Activated effector memory CD4-positive, alpha-beta T cell treated with anti-CD3 and anti-CD28 coated beads, Interleukin-2, amount 50 U/mL, for 16 hours (primary cell): Measurements from ENCODE around the gene GIMD1.
"Not testable (repeated sequence)": the region's sequence is repeated elsewhere in the genome, so short reads cannot be mapped to it uniquely, and the experiment has no call there.

Experiments
- DNase-seq: peaks from one replicate; pipeline ENCODE4 v3.0.0-alpha.2; 2020

Gene GIMD1

DNA sequence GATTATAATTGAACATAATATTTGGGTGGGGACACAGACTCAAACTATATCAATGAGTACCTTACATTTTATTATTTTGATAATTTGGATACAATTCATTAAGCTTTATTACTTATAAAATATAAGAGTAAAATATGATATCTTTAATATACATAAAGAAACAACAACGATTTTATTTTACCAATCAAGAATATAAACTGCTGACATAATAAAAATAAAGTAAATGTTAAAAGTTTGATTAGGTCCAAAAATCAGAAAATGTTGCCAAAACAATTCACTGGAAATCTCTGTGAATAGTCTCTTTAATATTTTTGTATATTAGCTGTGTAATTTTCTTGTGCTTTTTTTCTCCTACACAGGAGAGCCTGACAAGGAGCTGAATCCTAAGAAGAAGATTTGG, 21.4 kb downstream of the GIMD1 start:
- DNase-seq = no peak

DNA sequence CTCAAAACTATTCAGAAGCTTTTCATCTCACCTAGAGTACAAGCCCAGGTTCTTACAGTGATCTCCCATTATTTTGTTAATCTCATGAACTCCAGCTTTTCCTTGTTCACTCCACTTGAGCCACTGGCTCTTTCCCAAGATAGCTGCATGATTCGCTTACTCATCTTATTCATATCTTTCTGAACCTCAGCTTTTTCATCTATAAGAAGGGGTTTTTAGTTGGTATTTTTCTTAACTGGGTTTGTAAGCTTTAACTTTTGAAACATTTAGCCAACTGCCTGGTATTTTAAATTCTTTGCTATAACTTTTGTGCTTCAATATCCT, 24.0 kb downstream of the GIMD1 start:
- DNase-seq = no peak

DNA sequence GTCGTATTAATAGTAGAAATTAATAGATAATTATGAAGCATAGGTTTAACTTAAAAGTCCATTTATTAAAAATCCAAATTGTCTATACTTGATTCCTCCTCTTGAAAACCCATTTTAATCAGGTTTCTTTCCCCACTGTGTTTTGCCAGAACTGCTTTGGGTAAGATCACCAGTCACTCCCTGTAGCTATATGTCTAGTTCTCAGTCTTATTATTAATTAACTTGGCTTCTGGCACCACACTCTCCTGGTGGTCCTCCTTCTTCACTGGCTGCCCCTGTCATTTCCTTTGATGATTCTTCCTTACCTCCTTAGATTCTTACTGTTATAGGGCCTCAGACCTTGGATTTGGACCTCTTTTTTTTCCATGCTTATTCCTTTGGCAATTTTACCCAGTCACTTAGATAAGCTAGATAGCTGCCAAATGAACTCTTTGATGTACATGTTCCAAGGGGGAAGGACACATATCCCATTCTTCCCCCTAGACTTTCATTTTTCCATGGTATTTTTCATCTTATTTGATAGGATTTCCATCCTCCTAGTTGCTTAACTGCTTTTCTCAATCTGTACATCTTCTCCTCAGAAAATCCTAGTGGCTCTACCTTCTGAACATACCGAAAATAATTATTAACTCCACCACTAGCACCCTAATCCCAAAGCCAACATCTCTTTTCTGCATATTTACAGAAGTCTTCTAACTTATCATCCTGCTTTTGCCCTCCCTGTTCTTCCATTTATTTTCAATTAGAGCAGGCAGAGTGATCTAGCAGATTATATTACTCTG, 24.5 kb downstream of the GIMD1 start:
- no peak for DNase-seq

DNA sequence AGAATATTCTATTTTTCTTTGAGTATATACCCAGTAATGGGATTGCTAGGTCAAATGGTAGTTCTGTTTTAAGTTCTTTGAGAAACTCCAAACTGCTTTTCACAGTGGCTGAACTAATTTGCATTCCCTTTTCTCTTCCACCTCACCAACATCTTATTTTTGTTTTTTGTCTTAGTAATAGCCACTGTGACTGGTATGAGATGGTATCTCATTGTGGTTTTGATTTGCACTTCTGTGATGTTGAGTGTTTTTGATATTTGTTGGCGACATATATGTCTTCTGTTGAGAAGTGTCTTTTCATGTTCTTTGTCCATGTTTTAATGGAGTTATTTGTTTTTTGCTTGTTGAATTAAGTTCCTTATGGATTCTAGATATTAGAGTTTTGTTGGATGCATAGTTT, 27.8 kb downstream of the GIMD1 start:
- no peak for DNase-seq

DNA sequence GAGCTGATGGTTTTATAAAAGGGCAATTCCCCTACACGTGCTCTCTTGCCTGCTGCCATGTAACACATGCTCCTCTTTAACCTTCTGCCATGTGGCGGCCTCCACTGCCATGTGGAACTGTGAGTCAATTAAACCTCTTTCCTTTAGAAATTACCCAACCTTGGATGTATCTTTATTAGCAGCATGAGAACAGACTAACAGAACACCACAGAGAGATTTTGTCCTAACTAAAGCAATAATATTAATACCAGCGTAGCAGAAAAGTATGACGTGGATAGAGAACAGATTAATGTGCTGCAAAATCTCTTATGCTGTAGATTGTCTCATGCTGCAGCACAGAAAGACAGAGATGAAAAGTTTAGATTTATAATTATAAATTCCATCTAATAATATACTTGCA, 29.1 kb downstream of the GIMD1 start:
- no peak for DNase-seq

DNA sequence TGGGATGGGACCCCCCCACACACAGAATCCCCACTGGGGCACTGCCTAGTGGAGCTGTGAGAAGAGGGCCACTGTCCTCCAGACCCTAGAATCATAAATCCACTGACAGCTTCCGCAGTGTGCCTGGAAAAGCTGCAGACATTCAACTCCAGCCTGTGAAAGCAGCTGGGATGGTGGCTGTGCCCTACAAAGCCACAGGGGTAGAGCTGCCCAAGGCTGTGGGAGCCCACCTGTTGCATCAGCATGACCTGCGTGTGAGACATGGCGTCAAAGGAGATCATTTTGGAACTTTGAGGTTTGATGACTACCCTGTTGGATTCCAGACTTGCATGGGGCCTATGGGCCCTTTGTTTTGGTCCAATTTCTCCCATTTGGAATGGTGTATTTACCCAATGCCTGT, 29.9 kb downstream of the GIMD1 start:
- no peak for DNase-seq

DNA sequence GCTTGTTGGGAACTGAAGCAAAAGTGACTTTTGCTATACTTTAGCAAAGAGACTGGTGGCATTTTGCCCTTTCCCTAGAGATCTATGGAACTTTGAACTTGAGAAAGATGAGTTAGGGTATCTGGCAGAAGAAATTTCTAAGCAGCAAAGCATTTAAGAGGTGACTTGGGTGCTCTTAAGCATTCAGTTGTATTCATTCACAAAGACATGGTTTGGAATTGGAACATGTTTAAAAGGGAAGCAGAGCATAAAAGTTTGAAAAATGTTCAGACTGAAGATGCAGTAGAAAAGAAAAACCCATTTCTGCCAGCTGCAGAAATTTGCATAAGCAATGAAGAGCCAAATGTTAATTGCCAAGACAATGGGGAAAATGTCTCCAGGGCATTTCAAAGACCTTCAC, 30.7 kb downstream of the GIMD1 start:
- DNase-seq = no peak

DNA sequence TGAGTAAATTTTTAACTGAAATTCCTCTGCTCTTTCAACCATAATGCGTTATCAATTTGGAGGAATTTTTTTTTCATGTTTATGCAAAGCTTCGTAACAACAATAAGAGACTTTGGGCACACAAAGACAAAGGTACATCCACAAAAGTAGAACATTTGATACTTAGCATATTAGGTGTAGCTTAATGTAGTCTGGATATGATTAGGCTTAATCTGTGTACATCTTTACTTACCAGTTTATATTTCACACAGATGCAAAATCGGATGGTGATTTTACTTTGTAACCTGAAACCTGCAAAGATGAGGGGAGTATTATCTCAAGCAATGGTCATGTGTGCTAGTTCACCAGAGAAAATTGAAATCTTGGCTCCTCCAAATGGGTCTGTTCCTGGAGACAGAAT, 32.0 kb downstream of the GIMD1 start:
- DNase-seq = no peak

DNA sequence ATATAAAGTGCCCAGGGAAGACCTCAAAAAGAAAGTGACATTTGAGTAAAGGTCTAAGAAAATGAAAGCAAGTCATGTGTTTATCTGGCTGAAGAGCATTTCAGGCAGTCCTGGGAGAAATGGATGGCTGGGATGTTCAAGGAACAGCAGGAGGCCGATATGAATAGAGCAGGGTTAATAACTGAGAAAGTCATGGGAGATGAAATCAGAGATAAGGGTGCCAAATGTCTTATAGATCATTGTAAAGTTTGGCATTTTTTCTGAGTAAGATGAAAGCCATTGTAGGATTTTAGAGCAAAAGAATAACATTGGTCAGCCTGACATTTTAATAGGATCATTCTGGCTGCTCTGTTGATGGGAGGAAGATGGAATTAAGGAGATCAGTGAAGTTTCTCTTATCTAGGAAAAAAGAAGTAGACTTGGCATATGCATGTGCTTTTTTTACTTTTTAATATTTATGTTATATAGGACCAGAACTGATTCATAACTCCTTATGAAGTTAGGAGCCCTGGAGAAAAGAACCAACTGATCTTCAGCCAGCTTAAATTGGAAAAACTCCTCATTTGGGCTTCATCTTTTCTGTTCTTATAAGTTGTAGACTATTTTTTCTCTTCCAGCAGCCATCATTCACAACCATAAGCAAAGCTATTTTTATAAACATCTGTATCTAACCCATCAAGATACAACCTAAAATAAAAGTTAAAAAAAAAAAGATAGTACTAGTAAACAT, 33.7 kb downstream of the GIMD1 start:
- no peak for DNase-seq

DNA sequence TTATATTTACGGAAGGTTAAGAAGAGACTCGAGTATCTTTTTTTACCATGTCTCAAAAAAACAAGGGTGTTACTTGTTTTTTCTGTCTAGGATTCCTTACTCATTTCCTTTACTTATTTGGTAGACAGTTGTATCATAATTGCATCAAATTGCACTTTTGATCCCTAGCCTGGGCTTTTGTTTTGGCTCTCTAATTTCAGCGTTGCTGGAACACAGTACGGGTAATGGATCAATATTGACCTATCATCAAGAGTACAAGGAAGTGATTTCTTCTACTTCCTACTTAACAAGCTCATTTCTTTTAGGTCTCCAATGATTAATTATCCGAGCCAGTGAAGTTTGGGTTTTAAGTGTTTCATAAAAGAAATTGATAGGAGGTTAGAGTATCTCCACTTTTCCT, 35.4 kb downstream of the GIMD1 start:
- DNase-seq = no peak

DNA sequence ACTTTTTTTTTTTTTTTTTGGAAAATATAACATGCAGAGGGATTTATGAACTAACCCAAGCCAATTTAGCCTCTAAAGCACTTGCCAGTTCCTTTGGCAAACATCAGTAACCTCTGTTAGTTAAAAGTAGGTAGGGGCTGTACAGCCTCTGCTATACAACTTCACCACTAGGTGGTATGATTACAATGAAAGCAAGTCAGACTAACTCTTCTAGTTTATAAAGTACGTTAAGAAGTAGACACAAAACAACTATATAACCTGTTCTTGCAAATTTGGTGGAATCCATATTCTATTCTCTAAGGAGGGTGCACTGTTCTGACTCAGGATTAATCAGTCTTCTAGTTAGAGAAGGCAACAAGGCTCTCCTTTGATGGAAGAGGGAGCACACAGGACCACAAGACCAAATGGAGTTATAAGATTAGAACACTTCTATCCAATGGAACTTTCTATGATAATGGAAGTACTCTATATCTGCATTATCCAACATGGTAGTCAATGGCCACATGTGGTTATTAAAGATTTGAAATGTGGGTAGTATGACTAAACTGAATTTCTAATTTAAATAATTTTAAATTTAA, 39.4 kb downstream of the GIMD1 start:
- no peak for DNase-seq

DNA sequence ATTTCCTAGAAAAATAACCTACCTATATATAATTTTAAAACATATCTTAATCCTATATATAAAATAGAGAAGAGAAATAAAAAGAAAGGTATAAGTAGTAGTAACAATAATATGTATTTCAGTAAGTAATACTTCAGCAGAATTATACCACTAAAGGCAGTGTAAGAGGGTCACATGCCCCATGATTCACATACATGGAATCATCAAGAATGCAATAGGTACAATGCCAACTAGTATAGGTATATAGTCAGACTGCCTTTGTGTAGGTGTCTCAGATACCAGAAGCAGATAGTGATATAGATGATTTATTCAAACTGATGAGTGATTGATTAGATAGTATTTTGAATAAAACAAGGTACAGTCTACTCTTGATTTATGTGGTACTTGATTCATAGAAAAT, 42.8 kb downstream of the GIMD1 start:
- DNase-seq = no peak

DNA sequence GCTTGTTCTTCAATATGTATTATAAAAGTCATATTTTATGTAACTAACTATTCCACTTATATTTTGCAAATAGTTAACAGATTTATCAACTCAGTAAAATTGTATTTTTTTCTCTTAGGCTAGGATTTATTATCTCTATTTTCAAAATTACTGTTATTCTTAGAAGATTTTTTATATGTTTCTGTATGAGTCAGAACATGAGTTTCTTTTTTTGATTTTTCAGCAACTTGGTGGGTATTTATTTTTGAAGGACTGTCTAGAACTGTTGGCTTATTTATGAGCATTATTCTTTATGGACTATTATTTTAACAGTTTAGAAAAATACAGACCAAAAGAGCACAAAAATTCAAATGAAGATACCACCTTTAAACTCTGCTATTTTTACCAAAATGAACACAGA, 45.5 kb downstream of the GIMD1 start:
- no peak for DNase-seq

DNA sequence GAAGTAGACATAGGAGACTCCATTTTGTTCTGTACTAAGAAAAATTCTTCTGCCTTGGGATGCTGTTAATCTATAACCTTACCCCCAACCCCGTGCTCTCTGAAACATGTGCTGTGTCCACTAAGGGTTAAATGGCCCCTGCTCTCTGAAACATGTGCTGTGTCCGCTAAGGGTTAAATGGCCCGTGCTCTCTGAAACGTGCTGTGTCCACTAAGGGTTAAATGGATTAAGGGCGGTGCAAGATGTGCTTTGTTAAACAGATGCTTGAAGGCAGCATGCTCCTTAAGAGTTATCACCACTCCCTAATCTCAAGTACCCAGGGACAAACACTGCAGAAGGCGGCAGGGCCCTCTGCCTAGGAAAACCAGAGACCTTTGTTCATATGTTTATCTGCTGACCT, 46.8 kb downstream of the GIMD1 start:
- DNase-seq = not testable (repeated sequence)

DNA sequence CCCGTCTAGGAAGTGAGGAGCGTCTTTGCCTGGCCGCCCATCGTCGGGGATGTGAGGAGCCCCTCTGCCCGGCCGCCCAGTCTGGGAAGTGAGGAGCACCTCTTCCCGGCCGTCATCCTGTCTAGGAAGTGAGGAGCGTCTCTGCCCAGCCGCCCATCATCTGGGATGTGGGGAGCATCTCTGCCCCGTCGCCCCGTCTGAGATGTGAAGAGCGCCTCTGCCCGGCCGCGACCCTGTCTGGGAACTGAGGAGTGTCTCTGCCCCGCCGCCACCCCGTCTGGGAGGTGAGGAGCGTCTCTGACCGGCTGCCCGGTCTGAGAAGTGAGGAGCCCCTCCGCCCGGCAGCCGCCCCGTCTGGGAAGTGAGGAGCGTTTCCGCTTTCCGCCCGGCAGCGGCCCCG, 47.4 kb downstream of the GIMD1 start:
- not testable (repeated sequence) for DNase-seq

DNA sequence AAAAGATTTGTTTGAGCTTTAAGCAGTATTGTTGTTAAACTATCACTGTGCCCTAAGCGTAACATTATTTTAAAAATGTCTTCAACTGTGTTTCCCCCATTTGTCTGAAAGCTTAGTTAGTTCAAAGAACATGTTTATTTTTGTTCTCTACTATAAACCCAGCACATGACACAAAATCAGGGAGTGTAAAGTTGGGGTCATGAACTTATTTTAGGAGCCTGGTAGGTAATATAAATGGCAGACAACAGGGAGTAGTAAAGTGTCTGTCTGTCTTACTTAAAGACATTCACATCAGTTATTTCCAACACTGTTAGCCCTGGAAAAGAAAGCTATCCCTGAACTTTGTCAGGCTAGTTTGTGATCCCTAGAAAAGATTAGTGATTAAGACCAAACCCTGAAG, 48.3 kb downstream of the GIMD1 start:
- DNase-seq = no peak

DNA sequence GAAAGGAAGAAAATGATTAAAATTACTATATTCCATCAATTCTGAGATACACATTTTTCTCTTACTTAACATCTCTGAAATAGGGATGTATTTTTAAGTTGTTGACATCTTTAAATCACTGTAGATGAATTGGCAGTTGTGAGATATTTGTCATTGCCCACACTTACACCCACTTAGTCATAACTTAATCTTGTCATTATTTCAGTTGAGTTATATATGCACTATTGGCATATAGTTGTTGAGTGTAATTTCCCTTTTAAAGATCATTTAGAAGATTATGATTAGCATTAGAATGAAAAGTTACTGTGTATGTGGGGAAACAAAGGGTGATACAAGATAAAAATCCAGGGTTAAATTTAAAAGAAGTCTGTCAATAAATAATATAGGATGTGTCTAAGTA, 50.1 kb downstream of the GIMD1 start:
- no peak for DNase-seq

DNA sequence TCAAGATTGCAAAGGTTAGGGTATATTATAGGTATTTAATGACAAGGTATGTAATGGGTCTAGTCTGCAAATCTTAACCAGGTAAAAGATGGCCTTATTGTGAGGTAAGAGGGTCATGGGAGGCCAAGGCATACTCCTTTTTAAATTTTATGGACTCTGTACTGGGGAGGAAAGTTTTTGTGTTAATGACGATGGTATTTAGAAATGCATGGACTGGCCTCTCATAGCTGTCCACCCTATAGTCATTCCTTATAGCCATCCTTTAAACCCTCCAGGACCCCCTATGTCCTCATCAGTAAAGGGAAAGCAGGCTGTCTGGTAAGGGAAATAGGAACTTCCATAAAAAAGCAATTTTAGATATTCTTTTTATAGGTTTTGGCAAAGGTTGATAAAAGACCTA, 50.8 kb downstream of the GIMD1 start:
- no peak for DNase-seq

DNA sequence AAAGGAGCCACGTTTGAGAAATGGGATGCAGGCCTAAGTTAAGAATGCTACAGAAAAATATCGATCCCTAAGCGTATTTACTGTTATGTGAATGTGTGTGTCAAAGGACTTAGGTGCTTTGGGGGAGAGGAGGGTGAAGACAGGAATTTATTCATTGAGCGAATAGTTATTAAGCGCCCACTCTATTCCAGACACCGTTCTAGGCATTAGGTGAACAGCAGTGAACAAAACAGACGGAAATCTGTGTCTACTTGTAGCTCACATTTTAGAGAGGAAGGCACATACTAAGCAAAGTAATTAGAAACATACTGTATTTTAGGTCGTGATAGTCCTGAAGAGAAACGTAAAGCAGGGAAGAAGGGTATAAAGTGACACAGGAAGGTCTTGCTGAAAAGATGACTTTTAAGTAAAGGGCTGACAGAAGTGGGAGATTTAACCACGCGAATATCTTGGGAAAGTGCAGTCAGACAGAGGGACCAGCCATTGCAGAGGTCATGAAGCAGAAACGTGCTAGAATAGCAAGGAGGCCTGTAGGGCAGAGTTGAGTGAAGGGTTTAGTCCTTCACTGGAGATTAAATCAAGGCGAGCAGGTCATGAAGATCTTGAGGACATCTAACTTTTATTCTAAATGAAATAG, 51.7 kb downstream of the GIMD1 start:
- DNase-seq = no peak

DNA sequence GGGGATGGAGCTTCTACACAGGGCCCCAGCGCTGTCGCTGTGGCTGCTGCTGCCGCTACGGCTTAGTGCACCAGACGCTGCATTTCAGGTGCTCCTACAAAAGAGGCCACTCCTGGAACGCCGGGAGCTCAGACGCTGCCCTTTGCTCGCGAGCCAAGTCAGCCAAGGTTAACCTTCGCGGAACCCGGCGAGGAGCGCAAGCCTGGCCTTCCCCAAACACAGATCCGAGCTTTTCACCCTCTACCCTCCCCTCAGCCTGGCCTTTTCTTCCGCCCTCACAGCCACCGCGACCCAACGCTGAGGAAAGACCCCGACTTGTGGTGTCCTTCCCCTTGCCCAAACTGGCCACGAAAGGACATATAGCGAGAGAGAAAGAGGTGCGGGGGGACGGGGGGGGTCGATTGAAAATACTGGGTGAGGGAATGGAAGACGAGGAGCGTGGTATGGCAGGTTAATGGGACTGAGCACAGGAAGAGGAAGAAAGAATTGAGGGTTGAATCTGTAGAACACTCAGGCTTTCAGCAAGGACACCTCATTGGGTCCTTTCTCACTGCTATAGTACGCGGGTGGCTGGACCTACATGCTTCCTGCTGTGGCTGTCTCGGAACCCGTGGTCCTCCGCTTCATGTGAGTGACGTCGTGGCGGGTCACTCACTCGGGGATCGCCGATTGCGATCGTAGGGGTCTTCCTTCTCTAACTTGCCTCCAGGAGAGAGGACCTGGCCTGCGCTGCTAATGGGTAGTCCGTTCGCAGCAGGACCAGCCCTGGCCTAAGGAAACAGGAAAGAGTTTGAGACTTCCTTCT, 52.4 kb downstream of the GIMD1 start, which contains the start of the genes AIMP1 and TBCK:
TSS of gene AIMP1 (plus strand) at position 583 of the 805 bp plus-strand sequence. CDS start 8,460 bp downstream, outside the sequence.
TSS of gene TBCK (minus strand) at position 242 of the 805 bp plus-strand sequence. CDS start 7,249 bp downstream, outside the sequence.
- DNase-seq = peak; percentile 95

DNA sequence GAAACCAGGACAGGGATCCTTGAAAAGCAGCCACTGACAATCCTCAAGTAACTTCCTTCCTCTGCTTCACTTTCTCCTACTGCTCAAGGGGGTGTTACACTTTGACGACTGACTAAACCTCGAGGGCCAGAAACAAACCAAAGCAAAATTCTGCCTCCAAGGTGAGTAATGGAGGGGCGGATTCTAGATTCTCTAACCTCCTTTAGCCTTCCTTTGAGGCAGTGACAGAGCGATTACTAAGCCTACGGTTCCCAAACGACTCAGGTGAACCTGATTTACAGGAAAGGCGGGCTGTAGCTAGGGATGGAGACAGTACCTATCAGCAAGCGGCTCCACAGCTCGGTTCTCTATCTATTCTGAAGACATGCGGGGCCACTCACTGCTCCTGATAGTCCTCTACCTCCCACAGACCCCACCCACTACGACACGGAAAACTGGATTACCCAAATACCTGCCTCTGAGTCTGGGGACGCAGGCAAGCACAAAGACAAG, 53.1 kb downstream of the GIMD1 start:
- no peak for DNase-seq

DNA sequence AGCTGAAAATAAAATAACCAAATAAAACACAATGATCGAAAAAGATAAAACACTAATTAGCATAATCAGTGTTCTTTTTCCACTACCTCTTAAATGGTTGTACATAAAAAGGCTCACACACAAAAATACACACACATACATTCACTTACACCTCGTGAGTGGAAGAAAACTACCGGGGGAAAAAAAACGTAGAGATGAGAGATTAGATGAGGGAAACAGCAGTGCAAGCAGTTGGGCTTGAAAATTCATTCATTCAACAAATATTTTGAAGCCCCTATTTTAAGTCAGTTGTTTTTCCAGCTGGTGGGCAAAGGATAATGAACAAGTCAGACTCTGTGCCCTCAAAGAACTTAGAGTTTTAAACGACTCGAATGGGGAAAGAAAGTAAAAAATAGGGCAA, 53.6 kb downstream of the GIMD1 start:
- DNase-seq = no peak
